Muscle of leg (tissue), 11 donors: ENCODE measurements around the gene EFCAB10. TPM values are rescaled to one million over a fixed set of nuclear protein-coding genes. Genes with fewer than 3 reads are reported as not detected.
"Not testable (repeated sequence)": the region's sequence is repeated elsewhere in the genome, so short reads cannot be mapped to it uniquely, and the experiment has no call there.

ENCODE experiments used
- DNase-seq: peaks from one replicate; pipeline ENCODE4 v3.0.0; 2013
- H3K27ac ChIP-seq: one replicate; pipeline ENCODE4 v1.5.1; 2013; ENCODE audit warnings: mild to moderate bottlenecking, low read length, control low read depth
- H3K27me3 ChIP-seq: one replicate; pipeline ENCODE4 v1.6.1; 2013; ENCODE audit warnings: low read length; ENCODE audit not compliant: control insufficient read depth, insufficient read depth
- H3K36me3 ChIP-seq: one replicate; pipeline ENCODE4 v1.6.1; 2013; ENCODE audit warnings: low read length; ENCODE audit not compliant: control insufficient read depth, insufficient read depth
- H3K4me1 ChIP-seq: one replicate; pipeline ENCODE4 v1.6.1; 2013; ENCODE audit warnings: low read length; ENCODE audit not compliant: control insufficient read depth, insufficient read depth
- H3K4me3 ChIP-seq: one replicate; pipeline ENCODE4 v1.5.1; 2013; ENCODE audit warnings: low read length, control low read depth
- H3K9me3 ChIP-seq: replicated peaks from 2 replicates; pipeline ENCODE4 v1.6.1; 2013; ENCODE audit warnings: low read depth, low read length; ENCODE audit not compliant: control insufficient read depth
- WGBS: methylation state at CpG from one replicate; pipeline ENCODE4 v1.1.5; 2013; ENCODE audit warnings: missing lambda C conversion rate; ENCODE audit not compliant: insufficient coverage; 5-methylcytosine and 5-hydroxymethylcytosine counted together
- polyA plus RNA-seq, 8 donors: library from polyadenylated mRNA; unstranded; fragments of 120-200 nt; gene quantifications; one replicate each; pipeline versions ENCODE4 v1.2.1 to v1.2.3, GENCODE V29; 2013; ENCODE audit warnings: inconsistent platforms in 1 of 8, low replicate concordance in 1 of 8; ENCODE audit not compliant: insufficient read length in 8 of 8, insufficient read depth in 1 of 8
- total RNA-seq: library from RNA; stranded (reverse); fragments of 120-200 nt; gene quantifications from one replicate; pipeline ENCODE4 v1.2.4, GENCODE V29; 2013

The EFCAB10 gene
- total and polyA plus RNA-seq, 9 donors = 0.58 to 1.6 (median 1.1) TPM; not detected in 1

- Histone ChIP-seq H3K4me1 (no peaks in the 10 kb centered on the region), H3K36me3 (no peaks in the 10 kb centered on the region), H3K4me3 (no peak overlapping the region), H3K27me3 (peaks cover 2% of the 10 kb centered on the region), H3K9me3 (no peaks in the 10 kb centered on the region), H3K27ac (no peak overlapping the region)
- DNase-seq = no peak
- WGBS = 68% methylated on average over 2 of the region's 3 CpGs
These were observed 18.3 kb upstream of the EFCAB10 start for GRCh38 chr7:105599551-105599950.

GRCh38 chr7:105599080-105599479 is 17.8 kb upstream of the EFCAB10 start:
- H3K9me3 ChIP-seq, H3K27ac ChIP-seq, H3K4me3 ChIP-seq, H3K4me1 ChIP-seq, DNase-seq, H3K27me3 ChIP-seq, H3K36me3 ChIP-seq: not testable (repeated sequence)
- WGBS = 77% methylated on average over 5 of the region's 8 CpGs

DNA sequence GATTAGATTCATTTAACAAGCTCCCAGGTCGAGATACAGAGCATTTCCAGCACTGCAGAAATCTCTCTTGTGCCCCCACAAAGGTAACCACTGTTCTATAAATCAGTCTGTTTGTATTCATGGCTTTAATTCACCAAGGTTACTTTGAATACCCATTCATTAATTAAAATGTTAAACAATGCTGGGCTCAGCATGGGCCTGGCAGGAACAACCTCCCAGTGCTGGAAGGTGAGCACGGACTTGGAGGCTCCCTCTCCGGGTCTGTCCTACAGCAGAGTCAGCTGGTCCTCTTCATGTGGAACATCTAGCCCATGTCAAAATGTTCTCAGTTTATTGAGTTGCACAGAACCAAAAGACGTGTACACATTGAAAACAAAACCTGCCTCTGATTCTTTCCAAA is 15.6 kb upstream of the EFCAB10 start:
- WGBS = 63% methylated on average over 4 of the region's 4 CpGs
- Histone ChIP-seq H3K27ac (no peak overlapping the region), H3K9me3 (no peaks in the 10 kb centered on the region), H3K4me3 (no peak overlapping the region), H3K27me3 (peaks cover 2% of the 10 kb centered on the region), H3K36me3 (no peaks in the 10 kb centered on the region), H3K4me1 (no peaks in the 10 kb centered on the region)
- no peak for DNase-seq

GRCh38 chr7:105594034-105594433 is 12.7 kb upstream of the EFCAB10 start:
- Histone ChIP-seq H3K4me3 (no peak overlapping the region), H3K4me1 (no peaks in the 10 kb centered on the region), H3K27me3 (no peaks in the 10 kb centered on the region), H3K27ac (no peak overlapping the region), H3K36me3 (no peaks in the 10 kb centered on the region), H3K9me3 (no peaks in the 10 kb centered on the region)
- DNase-seq = peak; percentile 39
- no CpG with 5 or more reads among the region's 3 CpGs for WGBS

GRCh38 chr7:105591522-105591921 is 10.2 kb upstream of the EFCAB10 start:
- Histone ChIP-seq H3K27me3 (no peaks in the 10 kb centered on the region), H3K4me3 (no peak overlapping the region), H3K27ac (no peak overlapping the region), H3K9me3 (no peaks in the 10 kb centered on the region), H3K4me1 (no peaks in the 10 kb centered on the region), H3K36me3 (no peaks in the 10 kb centered on the region)
- DNase-seq = no peak
- 50% methylated on average over 1 of the region's 2 CpGs for WGBS

GRCh38 chr7:105590793-105591192 is 9.5 kb upstream of the EFCAB10 start:
- H3K27me3 ChIP-seq = no peaks in the 10 kb centered on the region
- H3K27ac ChIP-seq = no peak overlapping the region
- no peaks in the 10 kb centered on the region for H3K9me3 ChIP-seq
- H3K36me3 ChIP-seq = no peaks in the 10 kb centered on the region
- no peak for DNase-seq
- 86% methylated on average over 3 of the region's 5 CpGs for WGBS
- no peak overlapping the region for H3K4me3 ChIP-seq
- H3K4me1 ChIP-seq = no peaks in the 10 kb centered on the region

GRCh38 chr7:105589356-105590077 is 8.2 kb upstream of the EFCAB10 start:
- no peak overlapping the region for H3K27ac ChIP-seq
- H3K4me3 ChIP-seq = no peak overlapping the region
- WGBS = 43% methylated on average over 1 of the region's 6 CpGs
- no peaks in the 10 kb centered on the region for H3K27me3 ChIP-seq
- no peaks in the 10 kb centered on the region for H3K36me3 ChIP-seq
- no peaks in the 10 kb centered on the region for H3K4me1 ChIP-seq
- H3K9me3 ChIP-seq = no peaks in the 10 kb centered on the region
- DNase-seq = peak; percentile 58

GRCh38 chr7:105587909-105588635 is 6.8 kb upstream of the EFCAB10 start:
- Histone ChIP-seq H3K27ac (no peak overlapping the region), H3K4me3 (no peak overlapping the region), H3K36me3 (no peaks in the 10 kb centered on the region), H3K9me3 (peaks cover 6% of the 10 kb centered on the region), H3K27me3 (no peaks in the 10 kb centered on the region), H3K4me1 (no peaks in the 10 kb centered on the region)
- WGBS = 45% methylated on average over 8 of the region's 12 CpGs
- DNase-seq = no peak

- no peak overlapping the region for H3K27ac ChIP-seq
- no peak overlapping the region for H3K4me3 ChIP-seq
- peaks cover 2% of the 10 kb centered on the region for H3K27me3 ChIP-seq
- H3K36me3 ChIP-seq = no peaks in the 10 kb centered on the region
- no peak for DNase-seq
- peaks cover 6% of the 10 kb centered on the region for H3K4me1 ChIP-seq
- no CpG with 5 or more reads among the region's 2 CpGs for WGBS
- H3K9me3 ChIP-seq = peaks cover 9% of the 10 kb centered on the region
These were observed 4.7 kb upstream of the EFCAB10 start for GRCh38 chr7:105585850-105586500.

DNA sequence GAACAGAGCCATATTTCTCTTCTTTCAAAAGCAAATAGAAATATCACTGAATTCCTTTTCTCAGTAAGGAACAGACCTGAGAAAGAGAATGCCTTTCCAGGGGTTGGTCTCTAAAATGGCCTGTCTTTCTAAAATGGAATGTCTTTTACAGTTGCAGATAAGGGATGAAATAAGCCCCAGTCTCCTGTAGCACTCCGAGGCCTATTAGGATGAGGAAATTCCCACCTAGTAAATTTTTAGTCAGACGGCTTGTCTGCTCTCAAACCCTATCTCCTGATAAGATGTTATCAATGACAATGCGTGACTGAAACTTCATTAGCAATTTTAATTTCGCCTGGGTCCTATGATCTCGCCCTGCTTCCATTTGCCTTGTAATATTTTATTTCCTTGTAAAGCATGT is 2.9 kb upstream of the EFCAB10 start:
- Histone ChIP-seq H3K9me3 (peaks cover 9% of the 10 kb centered on the region), H3K36me3 (no peaks in the 10 kb centered on the region), H3K27me3 (peaks cover 2% of the 10 kb centered on the region), H3K27ac (no peak overlapping the region), H3K4me1 (peaks cover 6% of the 10 kb centered on the region), H3K4me3 (no peak overlapping the region)
- WGBS = 90% methylated on average over 2 of the region's 5 CpGs
- no peak for DNase-seq
